ENCODE data around the gene PRR5L.

- TF ChIP-seq NFATC3 (IDR thresholded peaks at IDR 0.05) (no peak), SREBF2 (CRISPR knock-in tag; IDR thresholded peaks at IDR 0.05) (no peak), ZNF407 (IDR thresholded peaks at IDR 0.05; ENCODE audit: low read depth) (no peak), PHF8 (IDR thresholded peaks at IDR 0.05; ENCODE audit: borderline replicate concordance, low read length) (no peak), HDAC2 (IDR thresholded peaks at IDR 0.05) (no peak), MECOM (CRISPR knock-in tag; IDR thresholded peaks at IDR 0.05) (no peak)
These were observed 131.8 kb downstream of the PRR5L start for GRCh38 chr11:36427876-36428275.

Data from K562 (cell line).